Daoy (cell line): ENCODE measurements around the gene UBN1. TPM values are rescaled to one million over a fixed set of nuclear protein-coding genes. Genes with fewer than 3 reads are reported as not detected.

Experiments
- DNase-seq: peaks from one replicate; pipeline ENCODE4 v3.0.0-alpha.2; 2015; ENCODE audit warnings: low read depth
- total RNA-seq: library from RNA; depleted of rRNA; stranded (reverse); fragments of >200 nt; shearing (Covaris generic); gene quantifications from 2 replicates; pipeline ENCODE4 v1.2.3, GENCODE V29; 2014

UBN1 gene
- total RNA-seq, 1 experiment from 2014 or later = 19.9 TPM

GRCh38 chr16:4904108-4904941 lies 57.0 kb downstream of the UBN1 start:
- DNase-seq = no peak

- no peak for DNase-seq
Measured at GRCh38 chr16:4904942-4905615, 57.8 kb downstream of the UBN1 start.

- no peak for DNase-seq
Measured at GRCh38 chr16:4908854-4909401, 61.6 kb downstream of the UBN1 start.

- DNase-seq = no peak
Measured at GRCh38 chr16:4909825-4910224, 62.5 kb downstream of the UBN1 start.

- no peak for DNase-seq
Measured at GRCh38 chr16:4910828-4911227, 63.5 kb downstream of the UBN1 start.

- DNase-seq = no peak
Measured at GRCh38 chr16:4911970-4912386, 64.7 kb downstream of the UBN1 start.

GRCh38 chr16:4913130-4913773 lies 66.0 kb downstream of the UBN1 start:
- DNase-seq = no peak

GRCh38 chr16:4913774-4914525 lies 66.7 kb downstream of the UBN1 start:
- DNase-seq = no peak

- no peak for DNase-seq
Measured at GRCh38 chr16:4914528-4915225, 67.4 kb downstream of the UBN1 start.

GRCh38 chr16:4915226-4915761 lies 68.0 kb downstream of the UBN1 start:
- DNase-seq = peak; percentile 76

GRCh38 chr16:4917117-4917516 lies 69.8 kb downstream of the UBN1 start:
- DNase-seq = no peak

- no peak for DNase-seq
Measured at GRCh38 chr16:4918781-4919251, 71.5 kb downstream of the UBN1 start.

- DNase-seq = no peak
Measured at GRCh38 chr16:4920826-4921225, 73.5 kb downstream of the UBN1 start.

GRCh38 chr16:4922721-4923342 lies 75.6 kb downstream of the UBN1 start:
- DNase-seq = no peak

- DNase-seq = no peak
Measured at GRCh38 chr16:4923853-4924252, 76.6 kb downstream of the UBN1 start.

- no peak for DNase-seq
Measured at GRCh38 chr16:4924593-4925292, 77.5 kb downstream of the UBN1 start.

GRCh38 chr16:4925293-4925607 lies 78.0 kb downstream of the UBN1 start:
- no peak for DNase-seq

GRCh38 chr16:4925791-4926190 lies 78.5 kb downstream of the UBN1 start:
- no peak for DNase-seq

- DNase-seq = no peak
Measured at GRCh38 chr16:4926928-4927327, 79.6 kb downstream of the UBN1 start.

- DNase-seq = no peak
Measured at GRCh38 chr16:4927661-4928060, 80.4 kb downstream of the UBN1 start.
